ENCODE results near the gene RUNX1. TPM values are rescaled to one million over a fixed set of nuclear protein-coding genes. Genes with fewer than 3 reads are reported as not detected.

Gene RUNX1
- total and polyA plus RNA-seq, 2 of the 13 experiments (the other 11 are each of a cell fraction or from before 2014, with no cell fraction given), result 5.4 to 6.4 TPM

GRCh38 chr21:34897828-34898227 lies 151.3 kb downstream of the RUNX1 start:
- TF ChIP-seq BRD4 (CRISPR knock-in tag; IDR thresholded peaks at IDR 0.05) (no peak), ZNF772 (CRISPR knock-in tag; IDR thresholded peaks at IDR 0.05) (0 out of 2 replicates have a peak, but pooled peaks have one; percentile 34)

GRCh38 chr21:34894401-34894800 lies 154.7 kb downstream of the RUNX1 start:
- H3K4me1 ChIP-seq (ENCODE audit: insufficient read depth, low read length), result 0 out of 2 replicates have a peak, but pooled peaks cover 5% of the 10 kb centered on the region
- intact Hi-C loops (cut with micrococcal nuclease; ENCODE audit: unreplicated experiment) (loop anchor here (5.0 to 10.0 kb wide), 3 partner anchors 133 to 610 kb away; no protein-coding TSS in a partner anchor), in situ Hi-C loops (cut with HindIII; ENCODE audit: extremely low pct_ligation_motif_present, low pct_unique_long_range_greater_than_20kb) (loop anchor here (10.0 to 25.0 kb wide), 3 partner anchors 90 to 1043 kb away; no protein-coding TSS in a partner anchor)
- no peak overlapping the region for H3K9ac ChIP-seq (ENCODE audit: insufficient read depth, low read depth, low read length)
- H2AFZ ChIP-seq (ENCODE audit: low read length), result no peak overlapping the region
- no peaks in the 10 kb centered on the region; a peak in 1 of 5 replicates for H3K27me3 ChIP-seq (ENCODE audit: control insufficient read depth in 1 of 2, insufficient read depth in 2 of 2, low read length in 2 of 2)
- TF ChIP-seq MAFF (IDR thresholded peaks at IDR 0.05; ENCODE audit: low read depth, low read length), result no peak
- no peak for TF ChIP-seq MED1 (CRISPR knock-in tag; IDR thresholded peaks at IDR 0.05)
- TF ChIP-seq ZNF143 (CRISPR knock-in tag; IDR thresholded peaks at IDR 0.05), result no peak
- TF ChIP-seq ZNF761 (CRISPR knock-in tag; conservative IDR thresholded peaks at IDR 0.05), result no peak
- no peak for TF ChIP-seq ZNF562 (CRISPR knock-in tag; IDR thresholded peaks at IDR 0.05; ENCODE audit: borderline replicate concordance)
- no peak for TF ChIP-seq ZFP1 (CRISPR knock-in tag; IDR thresholded peaks at IDR 0.05)
- no peak for TF ChIP-seq ZFP36 (IDR thresholded peaks at IDR 0.05; ENCODE audit: borderline replicate concordance, low read depth, low read length, partially characterized antibody)
- TF ChIP-seq HNRNPUL1 (IDR thresholded peaks at IDR 0.05; ENCODE audit: low read depth, low read length), result no peak
- TF ChIP-seq ZNF337 (CRISPR knock-in tag; IDR thresholded peaks at IDR 0.05; ENCODE audit: borderline replicate concordance, low read depth), result no peak
- TF ChIP-seq ZNF263 (CRISPR knock-in tag; IDR thresholded peaks at IDR 0.05), result no peak
- no peak for TF ChIP-seq ZFP36L2 (CRISPR knock-in tag; IDR thresholded peaks at IDR 0.05)
- TF ChIP-seq KDM5B (CRISPR knock-in tag; IDR thresholded peaks at IDR 0.05; ENCODE audit: borderline replicate concordance), result no peak
- TF ChIP-seq CSRNP1 (CRISPR knock-in tag; IDR thresholded peaks at IDR 0.05), result no peak
- no peak for TF ChIP-seq BRD4 (CRISPR knock-in tag; IDR thresholded peaks at IDR 0.05)
- WGBS (ENCODE audit: low lambda C conversion rate), result 79% methylated on average over 1 of the region's 1 CpG
- H3K27ac ChIP-seq (ENCODE audit: extremely low read length, insufficient read depth, low read length), result no peak overlapping the region
- ChIA-PET POLR2A (no interaction called here), CTCF (ENCODE audit: low intra/inter-chr PET ratio, low total read pairs) (no interaction called here)
- H3K36me3 ChIP-seq (replicated peaks in 1 of 2; ENCODE audit: control insufficient read depth in 1 of 2, insufficient read depth in 2 of 2, low read length in 2 of 2), result no peaks in the 10 kb centered on the region
- H3K4me3 ChIP-seq (replicated peaks in 1 of 3; ENCODE audit: insufficient read depth in 1 of 3, low read depth in 2 of 3, low read length in 3 of 3), result no peak overlapping the region
- H3K79me2 ChIP-seq (ENCODE audit: insufficient read depth, low read length), result no peaks in the 10 kb centered on the region
- peaks cover 7% of the 10 kb centered on the region; the same call in 1 of the 2 replicates for H3K9me3 ChIP-seq (ENCODE audit: low read length)
- no peak overlapping the region for H3K4me2 ChIP-seq (ENCODE audit: low read depth, low read length)
- no peak for FAIRE-seq
- no TSS peak for BruUV-seq (replicated peaks)
- no peak for DNase-seq (ENCODE audit: low spot score)
- ATAC-seq, result no peak
- H4K20me1 ChIP-seq (ENCODE audit: insufficient read depth, low read length), result no peaks in the 10 kb centered on the region

More at GRCh38 chr21:34897828-34898227, 151.3 kb downstream of the RUNX1 start:
- Histone ChIP-seq H3K27me3 (ENCODE audit: control insufficient read depth in 1 of 2, insufficient read depth in 2 of 2, low read length in 2 of 2) (no peaks in the 10 kb centered on the region; a peak in 1 of 5 replicates), H3K4me3 (replicated peaks in 1 of 3; ENCODE audit: insufficient read depth in 1 of 3, low read depth in 2 of 3, low read length in 3 of 3) (no peak overlapping the region), H3K9ac (ENCODE audit: insufficient read depth, low read depth, low read length) (no peak overlapping the region), H3K9me3 (ENCODE audit: low read length) (peaks cover 7% of the 10 kb centered on the region; the same call in 1 of the 2 replicates), H3K27ac (ENCODE audit: extremely low read length, insufficient read depth, low read length) (no peak overlapping the region), H4K20me1 (ENCODE audit: insufficient read depth, low read length) (no peaks in the 10 kb centered on the region), H3K4me2 (ENCODE audit: low read depth, low read length) (no peak overlapping the region), H2AFZ (ENCODE audit: low read length) (no peak overlapping the region), H3K36me3 (replicated peaks in 1 of 2; ENCODE audit: control insufficient read depth in 1 of 2, insufficient read depth in 2 of 2, low read length in 2 of 2) (no peaks in the 10 kb centered on the region), H3K4me1 (ENCODE audit: insufficient read depth, low read length) (no peaks in the 10 kb centered on the region), H3K79me2 (ENCODE audit: insufficient read depth, low read length) (no peaks in the 10 kb centered on the region)
- ATAC-seq (no peak), FAIRE-seq (no peak), DNase-seq (ENCODE audit: low spot score) (no peak)
- in situ Hi-C loops (cut with HindIII; ENCODE audit: extremely low pct_ligation_motif_present, low pct_unique_long_range_greater_than_20kb) (loop anchor here (5.0 to 25.0 kb wide), 4 partner anchors 87 to 1039 kb away; no protein-coding TSS in a partner anchor), intact Hi-C loops (cut with micrococcal nuclease; ENCODE audit: unreplicated experiment) (loop anchor here (10.0 kb wide), 1 partner anchor 607 kb away; no protein-coding TSS in a partner anchor)
- ChIA-PET CTCF (ENCODE audit: low intra/inter-chr PET ratio, low total read pairs) (no interaction called here), POLR2A (no interaction called here)
- WGBS (ENCODE audit: low lambda C conversion rate), result 0% methylated on average over 2 of the region's 2 CpGs
- no TSS peak for BruUV-seq (replicated peaks)

Data from HepG2 (cell line).